ENCODE results near the gene PAN3. TPM values are rescaled to one million over a fixed set of nuclear protein-coding genes. Genes with fewer than 3 reads are reported as not detected.

PAN3 gene
- total and polyA plus RNA-seq, 2 experiments from 2014 or later = 27.4 to 58.2 TPM

DNA sequence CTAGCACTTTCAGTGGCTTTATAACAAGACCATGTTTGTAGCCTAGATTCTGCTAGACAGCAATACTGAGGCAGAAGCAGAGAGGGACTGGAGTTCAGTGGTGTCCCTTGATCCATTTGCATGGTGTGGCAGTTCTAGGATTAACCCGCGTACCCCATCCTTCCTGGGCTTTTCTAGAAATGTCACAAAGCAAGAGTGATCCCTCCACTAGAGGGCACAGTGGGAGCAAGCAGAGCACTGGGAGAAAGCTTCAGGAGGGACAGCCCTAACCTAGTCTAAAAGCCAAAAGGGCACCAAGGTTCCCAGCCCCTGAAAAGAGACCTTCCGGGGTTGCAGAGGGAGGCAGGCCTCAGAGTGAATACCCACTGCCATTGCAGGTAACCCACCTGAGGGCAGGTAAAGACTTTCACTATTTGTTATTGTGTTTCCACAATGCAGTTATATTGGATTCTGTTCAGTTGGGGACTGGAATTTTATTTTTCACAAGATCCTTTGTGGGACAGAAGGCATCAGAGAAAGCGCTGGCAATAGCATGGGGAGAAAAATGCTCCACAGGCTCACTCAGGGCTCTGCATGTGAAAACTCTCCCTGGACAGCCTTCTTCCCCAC lies 185.9 kb downstream of the PAN3 start:
- Histone ChIP-seq H3K27me3 (ENCODE audit: insufficient read depth) (no peaks in the 10 kb centered on the region), H3F3A (replicated peaks; ENCODE audit: low read depth) (no peaks in the 10 kb centered on the region), H3K4me3 (no peak overlapping the region), H3K9me2 (ENCODE audit: insufficient read depth) (no peaks in the 10 kb centered on the region), H3K4me1 (ENCODE audit: insufficient read depth) (peaks cover 4% of the 10 kb centered on the region; the same call in 1 of the 2 replicates), H2AFZ (no peak overlapping the region), H3K4me2 (no peak overlapping the region), H3K36me3 (ENCODE audit: insufficient read depth) (peaks cover 18% of the 10 kb centered on the region), H4K20me1 (replicated peaks; ENCODE audit: insufficient read depth) (no peaks in the 10 kb centered on the region), H3K79me2 (replicated peaks; ENCODE audit: insufficient read depth) (no peaks in the 10 kb centered on the region), H3K27ac (ENCODE audit: low read depth) (peak overlapping the region; percentile 60; the same call in 1 of the 2 replicates)
- DNase-seq (ENCODE audit: low spot score) (peak; percentile 93), ATAC-seq (peak; percentile 96)
- no peaks in the 10 kb centered on the region; the same call in none of the 3 replicates for H3K4me1 Mint-ChIP-seq
- no peak overlapping the region; the same call in 2 of the 3 replicates for H3K4me3 Mint-ChIP-seq
- TF ChIP-seq, protein P1, sequence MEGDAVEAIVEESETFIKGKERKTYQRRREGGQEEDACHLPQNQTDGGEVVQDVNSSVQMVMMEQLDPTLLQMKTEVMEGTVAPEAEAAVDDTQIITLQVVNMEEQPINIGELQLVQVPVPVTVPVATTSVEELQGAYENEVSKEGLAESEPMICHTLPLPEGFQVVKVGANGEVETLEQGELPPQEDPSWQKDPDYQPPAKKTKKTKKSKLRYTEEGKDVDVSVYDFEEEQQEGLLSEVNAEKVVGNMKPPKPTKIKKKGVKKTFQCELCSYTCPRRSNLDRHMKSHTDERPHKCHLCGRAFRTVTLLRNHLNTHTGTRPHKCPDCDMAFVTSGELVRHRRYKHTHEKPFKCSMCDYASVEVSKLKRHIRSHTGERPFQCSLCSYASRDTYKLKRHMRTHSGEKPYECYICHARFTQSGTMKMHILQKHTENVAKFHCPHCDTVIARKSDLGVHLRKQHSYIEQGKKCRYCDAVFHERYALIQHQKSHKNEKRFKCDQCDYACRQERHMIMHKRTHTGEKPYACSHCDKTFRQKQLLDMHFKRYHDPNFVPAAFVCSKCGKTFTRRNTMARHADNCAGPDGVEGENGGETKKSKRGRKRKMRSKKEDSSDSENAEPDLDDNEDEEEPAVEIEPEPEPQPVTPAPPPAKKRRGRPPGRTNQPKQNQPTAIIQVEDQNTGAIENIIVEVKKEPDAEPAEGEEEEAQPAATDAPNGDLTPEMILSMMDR (conservative IDR thresholded peaks at IDR 0.05; ENCODE audit: low read depth in 2 of 2) = peak; percentile 88 to 96
- no peak for TF ChIP-seq NANOG (IDR thresholded peaks at IDR 0.05; ENCODE audit: borderline replicate concordance)
- H3K9me3 Mint-ChIP-seq = no peaks in the 10 kb centered on the region
- peaks cover 25% of the 10 kb centered on the region for H3K36me3 Mint-ChIP-seq (ENCODE audit: low read depth)
- H3K27me3 Mint-ChIP-seq (ENCODE audit: insufficient read depth, low read depth, poor library complexity) = peaks cover 8% of the 10 kb centered on the region
- H3K27ac Mint-ChIP-seq = no peak overlapping the region

DNA sequence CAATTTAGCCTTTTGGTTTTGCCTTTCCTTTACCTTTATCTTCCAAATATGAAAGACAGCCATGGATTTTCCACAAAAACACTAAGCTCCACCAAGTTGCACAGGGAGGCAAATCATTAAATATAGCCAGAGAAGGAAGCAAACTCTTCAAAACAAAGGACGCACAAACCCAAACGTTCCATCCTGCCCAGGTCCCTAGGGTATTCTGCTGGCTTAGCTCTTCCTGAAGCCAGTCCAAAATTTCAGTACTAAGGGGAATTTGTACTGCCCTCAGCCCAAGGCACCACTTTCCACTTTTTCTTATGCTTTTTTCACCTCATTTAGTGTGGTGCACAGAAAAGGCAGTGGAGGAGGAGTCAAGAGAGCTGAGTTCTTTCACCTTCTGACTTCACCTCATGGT lies 186.7 kb downstream of the PAN3 start:
- TF ChIP-seq NANOG (IDR thresholded peaks at IDR 0.05; ENCODE audit: borderline replicate concordance) (no peak), STAT1 (IDR thresholded peaks at IDR 0.05; ENCODE audit: unreplicated experiment) (no peak), EZH2 (IDR thresholded peaks at IDR 0.05; ENCODE audit: low read depth, unreplicated experiment) (no peak), CREB1 (CRISPR knock-in tag; IDR thresholded peaks at IDR 0.05; ENCODE audit: low read depth) (no peak), EZH2phosphoT487 (IDR thresholded peaks at IDR 0.05; ENCODE audit: unreplicated experiment) (no peak)
- TF ChIP-seq, protein P2, sequence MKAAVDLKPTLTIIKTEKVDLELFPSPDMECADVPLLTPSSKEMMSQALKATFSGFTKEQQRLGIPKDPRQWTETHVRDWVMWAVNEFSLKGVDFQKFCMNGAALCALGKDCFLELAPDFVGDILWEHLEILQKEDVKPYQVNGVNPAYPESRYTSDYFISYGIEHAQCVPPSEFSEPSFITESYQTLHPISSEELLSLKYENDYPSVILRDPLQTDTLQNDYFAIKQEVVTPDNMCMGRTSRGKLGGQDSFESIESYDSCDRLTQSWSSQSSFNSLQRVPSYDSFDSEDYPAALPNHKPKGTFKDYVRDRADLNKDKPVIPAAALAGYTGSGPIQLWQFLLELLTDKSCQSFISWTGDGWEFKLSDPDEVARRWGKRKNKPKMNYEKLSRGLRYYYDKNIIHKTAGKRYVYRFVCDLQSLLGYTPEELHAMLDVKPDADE (IDR thresholded peaks at IDR 0.05) = no peak
- H3K36me3 Mint-ChIP-seq (ENCODE audit: low read depth) = peaks cover 18% of the 10 kb centered on the region
- H3K4me1 Mint-ChIP-seq = no peaks in the 10 kb centered on the region; the same call in none of the 3 replicates
- peaks cover 15% of the 10 kb centered on the region for H3K36me3 ChIP-seq (ENCODE audit: insufficient read depth)
- H3K4me3 Mint-ChIP-seq = no peak overlapping the region
- H3K27ac Mint-ChIP-seq = no peak overlapping the region
- H4K20me1 ChIP-seq (replicated peaks; ENCODE audit: insufficient read depth) = no peaks in the 10 kb centered on the region
- peaks cover 8% of the 10 kb centered on the region for H3K27me3 Mint-ChIP-seq (ENCODE audit: insufficient read depth, low read depth, poor library complexity)
- H3K4me3 ChIP-seq = no peak overlapping the region
- no peaks in the 10 kb centered on the region for H3K9me2 ChIP-seq (ENCODE audit: insufficient read depth)
- H3K27me3 ChIP-seq (ENCODE audit: insufficient read depth) = no peaks in the 10 kb centered on the region
- H3K4me2 ChIP-seq = no peak overlapping the region
- no peaks in the 10 kb centered on the region for H3K9me3 Mint-ChIP-seq
- no peak for ATAC-seq
- H3K79me2 ChIP-seq (replicated peaks; ENCODE audit: insufficient read depth) = no peaks in the 10 kb centered on the region
- H3K27ac ChIP-seq (ENCODE audit: low read depth) = peak overlapping the region; percentile 60; the same call in 1 of the 2 replicates
- H3K4me1 ChIP-seq (ENCODE audit: insufficient read depth) = peaks cover 4% of the 10 kb centered on the region; the same call in 1 of the 2 replicates
- H2AFZ ChIP-seq = no peak overlapping the region
- no peaks in the 10 kb centered on the region for H3F3A ChIP-seq (replicated peaks; ENCODE audit: low read depth)
- DNase-seq (ENCODE audit: low spot score) = no peak

Measured in GM23338 (cell line).